ENCODE results near the gene DECR2. TPM values are rescaled to one million over a fixed set of nuclear protein-coding genes. Genes with fewer than 3 reads are reported as not detected.
A peak's percentile ranks its signal among the peaks of the same experiment; 100 is the strongest.

Gene DECR2
- total and polyA plus RNA-seq, 2 of the 13 experiments (the other 11 are each of a cell fraction or from before 2014, with no cell fraction given): 36.3 to 44.6 TPM

DNA sequence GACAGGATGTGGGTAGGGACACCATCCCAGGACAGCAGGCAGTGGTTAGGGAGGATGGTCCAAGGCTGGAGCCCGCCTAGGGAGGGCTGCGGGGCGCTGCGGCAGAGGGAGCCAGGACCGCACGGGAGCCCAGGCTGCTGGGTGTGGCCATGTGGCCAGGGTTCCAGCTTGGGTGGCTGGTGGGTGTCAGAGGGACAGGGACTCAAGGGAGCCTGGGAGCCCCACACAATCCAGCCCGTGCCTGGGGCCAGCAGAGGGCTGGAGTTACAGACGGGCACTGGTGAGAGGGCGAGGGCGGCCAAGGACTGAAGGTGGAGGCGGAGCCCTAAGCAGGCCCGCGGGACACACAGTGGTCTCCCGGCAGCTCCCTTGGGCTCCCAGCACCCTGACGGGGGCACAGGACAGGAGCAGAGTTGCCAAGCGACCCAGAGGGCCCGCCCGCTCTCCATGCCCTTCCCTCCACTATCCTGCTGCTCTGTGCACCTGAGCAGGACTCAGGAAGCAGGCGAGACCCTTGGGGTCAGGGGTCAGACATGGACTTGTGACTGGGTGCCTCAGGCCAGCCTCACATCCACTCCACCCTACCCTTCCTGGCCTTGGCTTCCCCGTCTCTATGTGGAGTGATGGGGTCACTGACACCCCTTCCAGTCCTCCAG is 38.4 kb upstream of the DECR2 start (continued):
- TF ChIP-seq NR2F6 (IDR thresholded peaks at IDR 0.05): peak; percentile 60; the same call in 1 of the 2 replicates
- 0 out of 2 replicates have a peak, but pooled peaks have one; percentile 57 for TF ChIP-seq NR2F6 (CRISPR knock-in tag; IDR thresholded peaks at IDR 0.05)
- TF ChIP-seq PLRG1 (conservative IDR thresholded peaks at IDR 0.05): no peak
- TF ChIP-seq, protein P1, sequence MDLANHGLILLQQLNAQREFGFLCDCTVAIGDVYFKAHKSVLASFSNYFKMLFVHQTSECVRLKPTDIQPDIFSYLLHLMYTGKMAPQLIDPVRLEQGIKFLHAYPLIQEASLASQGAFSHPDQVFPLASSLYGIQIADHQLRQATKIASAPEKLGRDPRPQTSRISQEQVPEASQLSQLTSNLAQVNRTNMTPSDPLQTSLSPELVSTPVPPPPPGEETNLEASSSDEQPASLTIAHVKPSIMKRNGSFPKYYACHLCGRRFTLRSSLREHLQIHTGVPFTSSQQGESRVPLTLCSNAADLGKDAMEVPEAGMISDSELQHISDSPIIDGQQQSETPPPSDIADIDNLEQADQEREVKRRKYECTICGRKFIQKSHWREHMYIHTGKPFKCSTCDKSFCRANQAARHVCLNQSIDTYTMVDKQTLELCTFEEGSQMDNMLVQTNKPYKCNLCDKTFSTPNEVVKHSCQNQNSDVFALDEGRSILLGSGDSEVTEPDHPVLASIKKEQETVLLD (CRISPR knock-in tag; IDR thresholded peaks at IDR 0.05; ENCODE audit: low read depth): no peak
- TF ChIP-seq, protein P2, sequence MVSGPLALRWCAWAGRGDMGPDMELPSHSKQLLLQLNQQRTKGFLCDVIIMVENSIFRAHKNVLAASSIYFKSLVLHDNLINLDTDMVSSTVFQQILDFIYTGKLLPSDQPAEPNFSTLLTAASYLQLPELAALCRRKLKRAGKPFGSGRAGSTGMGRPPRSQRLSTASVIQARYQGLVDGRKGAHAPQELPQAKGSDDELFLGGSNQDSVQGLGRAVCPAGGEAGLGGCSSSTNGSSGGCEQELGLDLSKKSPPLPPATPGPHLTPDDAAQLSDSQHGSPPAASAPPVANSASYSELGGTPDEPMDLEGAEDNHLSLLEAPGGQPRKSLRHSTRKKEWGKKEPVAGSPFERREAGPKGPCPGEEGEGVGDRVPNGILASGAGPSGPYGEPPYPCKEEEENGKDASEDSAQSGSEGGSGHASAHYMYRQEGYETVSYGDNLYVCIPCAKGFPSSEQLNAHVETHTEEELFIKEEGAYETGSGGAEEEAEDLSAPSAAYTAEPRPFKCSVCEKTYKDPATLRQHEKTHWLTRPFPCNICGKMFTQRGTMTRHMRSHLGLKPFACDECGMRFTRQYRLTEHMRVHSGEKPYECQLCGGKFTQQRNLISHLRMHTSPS (CRISPR knock-in tag; IDR thresholded peaks at IDR 0.05; ENCODE audit: low read depth): peak; percentile 20; the same call in 1 of the 2 replicates
- TF ChIP-seq, protein P3, sequence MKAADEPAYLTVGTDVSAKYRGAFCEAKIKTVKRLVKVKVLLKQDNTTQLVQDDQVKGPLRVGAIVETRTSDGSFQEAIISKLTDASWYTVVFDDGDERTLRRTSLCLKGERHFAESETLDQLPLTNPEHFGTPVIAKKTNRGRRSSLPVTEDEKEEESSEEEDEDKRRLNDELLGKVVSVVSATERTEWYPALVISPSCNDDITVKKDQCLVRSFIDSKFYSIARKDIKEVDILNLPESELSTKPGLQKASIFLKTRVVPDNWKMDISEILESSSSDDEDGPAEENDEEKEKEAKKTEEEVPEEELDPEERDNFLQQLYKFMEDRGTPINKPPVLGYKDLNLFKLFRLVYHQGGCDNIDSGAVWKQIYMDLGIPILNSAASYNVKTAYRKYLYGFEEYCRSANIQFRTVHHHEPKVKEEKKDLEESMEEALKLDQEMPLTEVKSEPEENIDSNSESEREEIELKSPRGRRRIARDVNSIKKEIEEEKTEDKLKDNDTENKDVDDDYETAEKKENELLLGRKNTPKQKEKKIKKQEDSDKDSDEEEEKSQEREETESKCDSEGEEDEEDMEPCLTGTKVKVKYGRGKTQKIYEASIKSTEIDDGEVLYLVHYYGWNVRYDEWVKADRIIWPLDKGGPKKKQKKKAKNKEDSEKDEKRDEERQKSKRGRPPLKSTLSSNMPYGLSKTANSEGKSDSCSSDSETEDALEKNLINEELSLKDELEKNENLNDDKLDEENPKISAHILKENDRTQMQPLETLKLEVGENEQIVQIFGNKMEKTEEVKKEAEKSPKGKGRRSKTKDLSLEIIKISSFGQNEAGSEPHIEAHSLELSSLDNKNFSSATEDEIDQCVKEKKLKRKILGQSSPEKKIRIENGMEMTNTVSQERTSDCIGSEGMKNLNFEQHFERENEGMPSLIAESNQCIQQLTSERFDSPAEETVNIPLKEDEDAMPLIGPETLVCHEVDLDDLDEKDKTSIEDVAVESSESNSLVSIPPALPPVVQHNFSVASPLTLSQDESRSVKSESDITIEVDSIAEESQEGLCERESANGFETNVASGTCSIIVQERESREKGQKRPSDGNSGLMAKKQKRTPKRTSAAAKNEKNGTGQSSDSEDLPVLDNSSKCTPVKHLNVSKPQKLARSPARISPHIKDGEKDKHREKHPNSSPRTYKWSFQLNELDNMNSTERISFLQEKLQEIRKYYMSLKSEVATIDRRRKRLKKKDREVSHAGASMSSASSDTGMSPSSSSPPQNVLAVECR (CRISPR knock-in tag; IDR thresholded peaks at IDR 0.05; ENCODE audit: borderline replicate concordance): peak; percentile 10; the same call in 1 of the 2 replicates
- TF ChIP-seq, protein P4, sequence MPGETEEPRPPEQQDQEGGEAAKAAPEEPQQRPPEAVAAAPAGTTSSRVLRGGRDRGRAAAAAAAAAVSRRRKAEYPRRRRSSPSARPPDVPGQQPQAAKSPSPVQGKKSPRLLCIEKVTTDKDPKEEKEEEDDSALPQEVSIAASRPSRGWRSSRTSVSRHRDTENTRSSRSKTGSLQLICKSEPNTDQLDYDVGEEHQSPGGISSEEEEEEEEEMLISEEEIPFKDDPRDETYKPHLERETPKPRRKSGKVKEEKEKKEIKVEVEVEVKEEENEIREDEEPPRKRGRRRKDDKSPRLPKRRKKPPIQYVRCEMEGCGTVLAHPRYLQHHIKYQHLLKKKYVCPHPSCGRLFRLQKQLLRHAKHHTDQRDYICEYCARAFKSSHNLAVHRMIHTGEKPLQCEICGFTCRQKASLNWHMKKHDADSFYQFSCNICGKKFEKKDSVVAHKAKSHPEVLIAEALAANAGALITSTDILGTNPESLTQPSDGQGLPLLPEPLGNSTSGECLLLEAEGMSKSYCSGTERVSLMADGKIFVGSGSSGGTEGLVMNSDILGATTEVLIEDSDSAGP (CRISPR knock-in tag; IDR thresholded peaks at IDR 0.05; ENCODE audit: borderline replicate concordance): peak; percentile 37; the same call in 1 of the 2 replicates
- TF ChIP-seq, protein P5, sequence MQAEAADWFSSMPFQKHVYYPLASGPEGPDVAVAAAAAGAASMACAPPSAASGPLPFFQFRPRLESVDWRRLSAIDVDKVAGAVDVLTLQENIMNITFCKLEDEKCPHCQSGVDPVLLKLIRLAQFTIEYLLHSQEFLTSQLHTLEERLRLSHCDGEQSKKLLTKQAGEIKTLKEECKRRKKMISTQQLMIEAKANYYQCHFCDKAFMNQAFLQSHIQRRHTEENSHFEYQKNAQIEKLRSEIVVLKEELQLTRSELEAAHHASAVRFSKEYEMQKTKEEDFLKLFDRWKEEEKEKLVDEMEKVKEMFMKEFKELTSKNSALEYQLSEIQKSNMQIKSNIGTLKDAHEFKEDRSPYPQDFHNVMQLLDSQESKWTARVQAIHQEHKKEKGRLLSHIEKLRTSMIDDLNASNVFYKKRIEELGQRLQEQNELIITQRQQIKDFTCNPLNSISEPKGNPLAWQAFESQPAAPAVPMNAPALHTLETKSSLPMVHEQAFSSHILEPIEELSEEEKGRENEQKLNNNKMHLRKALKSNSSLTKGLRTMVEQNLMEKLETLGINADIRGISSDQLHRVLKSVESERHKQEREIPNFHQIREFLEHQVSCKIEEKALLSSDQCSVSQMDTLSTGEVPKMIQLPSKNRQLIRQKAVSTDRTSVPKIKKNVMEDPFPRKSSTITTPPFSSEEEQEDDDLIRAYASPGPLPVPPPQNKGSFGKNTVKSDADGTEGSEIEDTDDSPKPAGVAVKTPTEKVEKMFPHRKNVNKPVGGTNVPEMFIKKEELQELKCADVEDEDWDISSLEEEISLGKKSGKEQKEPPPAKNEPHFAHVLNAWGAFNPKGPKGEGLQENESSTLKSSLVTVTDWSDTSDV (CRISPR knock-in tag; IDR thresholded peaks at IDR 0.05): 0 out of 2 replicates have a peak, but pooled peaks have one; percentile 40
- 0 out of 2 replicates have a peak, but pooled peaks have one; percentile 4 for TF ChIP-seq RARA (CRISPR knock-in tag; IDR thresholded peaks at IDR 0.05)
- no peak for TF ChIP-seq SP1 (IDR thresholded peaks at IDR 0.05)
- TF ChIP-seq SP1 (CRISPR knock-in tag; IDR thresholded peaks at IDR 0.05): 0 out of 2 replicates have a peak, but pooled peaks have one; percentile 18
- TF ChIP-seq AKAP8 (CRISPR knock-in tag; IDR thresholded peaks at IDR 0.05): 0 out of 2 replicates have a peak, but pooled peaks have one; percentile 0
- TF ChIP-seq, protein P6, sequence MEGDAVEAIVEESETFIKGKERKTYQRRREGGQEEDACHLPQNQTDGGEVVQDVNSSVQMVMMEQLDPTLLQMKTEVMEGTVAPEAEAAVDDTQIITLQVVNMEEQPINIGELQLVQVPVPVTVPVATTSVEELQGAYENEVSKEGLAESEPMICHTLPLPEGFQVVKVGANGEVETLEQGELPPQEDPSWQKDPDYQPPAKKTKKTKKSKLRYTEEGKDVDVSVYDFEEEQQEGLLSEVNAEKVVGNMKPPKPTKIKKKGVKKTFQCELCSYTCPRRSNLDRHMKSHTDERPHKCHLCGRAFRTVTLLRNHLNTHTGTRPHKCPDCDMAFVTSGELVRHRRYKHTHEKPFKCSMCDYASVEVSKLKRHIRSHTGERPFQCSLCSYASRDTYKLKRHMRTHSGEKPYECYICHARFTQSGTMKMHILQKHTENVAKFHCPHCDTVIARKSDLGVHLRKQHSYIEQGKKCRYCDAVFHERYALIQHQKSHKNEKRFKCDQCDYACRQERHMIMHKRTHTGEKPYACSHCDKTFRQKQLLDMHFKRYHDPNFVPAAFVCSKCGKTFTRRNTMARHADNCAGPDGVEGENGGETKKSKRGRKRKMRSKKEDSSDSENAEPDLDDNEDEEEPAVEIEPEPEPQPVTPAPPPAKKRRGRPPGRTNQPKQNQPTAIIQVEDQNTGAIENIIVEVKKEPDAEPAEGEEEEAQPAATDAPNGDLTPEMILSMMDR (CRISPR knock-in tag; IDR thresholded peaks at IDR 0.05): peak; percentile 37

All from HepG2 (cell line).